HEK293 (cell line): ENCODE measurements around the gene C4orf54.

Experiments used
- CTCF ChIA-PET: fragments of 350-600 bp; formaldehyde crosslinking; extraction: SDS; loops from one replicate; lab custom pipeline; 2021; ENCODE audit warnings: antibody characterized with exemption; lab: Yijun Ruan, JAX
- POLR2A ChIA-PET: fragments of 300-600 bp; formaldehyde crosslinking; extraction: SDS; loops from one replicate; lab custom pipeline; 2020; ENCODE audit warnings: antibody characterized with exemption, inconsistent platforms; lab: Yijun Ruan, JAX
- H3K27ac ChIP-seq: fragments of 200-500 bp; sonication (Bioruptor generic); 2 replicates; pipeline ENCODE4 v1.5.1; 2014; ENCODE audit warnings: low read depth, low read length, control low read depth, inconsistent platforms; ENCODE audit errors: extremely low read depth
- H3K36me3 ChIP-seq, 2 experiments: fragments of 200-500 bp in 1 of 2; sonication (Bioruptor generic) in 1 of 2; 1 replicate in 1 of 2; 2 replicates in 1 of 2; pipeline ENCODE4 v1.5.1; 2014 to 2017; ENCODE audit warnings: inconsistent platforms in 2 of 2, low read length in 2 of 2; ENCODE audit not compliant: control insufficient read depth in 2 of 2, insufficient read depth in 1 of 2
- H3K4me1 ChIP-seq: fragments of 200-500 bp; sonication (Bioruptor generic); 2 replicates; pipeline ENCODE4 v1.5.1; 2014; ENCODE audit warnings: mild to moderate bottlenecking, low read length, inconsistent platforms; ENCODE audit not compliant: control insufficient read depth, insufficient read depth
- H3K4me3 ChIP-seq: 2 replicates; pipeline ENCODE4 v1.5.1; 2011; ENCODE audit warnings: low read depth, mild to moderate bottlenecking, control low read depth, low read length, moderate library complexity
- H3K9me3 ChIP-seq: fragments of 200-500 bp; sonication (Bioruptor generic); 2 replicates; pipeline ENCODE4 v1.5.1; 2014; ENCODE audit warnings: low read depth, low read length, inconsistent platforms; ENCODE audit not compliant: control insufficient read depth, insufficient read depth
- MYNN ChIP-seq: fragments of 450-650 bp; formaldehyde crosslinking; IDR thresholded peaks from 2 replicates; pipeline ENCODE4 v1.5.1; 2016; ENCODE audit warnings: missing biosample characterization, missing genetic modification characterization, borderline replicate concordance
- PBX3 ChIP-seq: sonication (generic); formaldehyde crosslinking; IDR thresholded peaks from 2 replicates; pipeline ENCODE4 v1.8.1; 2022; ENCODE audit warnings: mild to moderate bottlenecking, moderate library complexity, missing genetic modification reagents
- PRDM1 ChIP-seq: fragments of 450-650 bp; formaldehyde crosslinking; IDR thresholded peaks from 2 replicates; pipeline ENCODE4; 2016; ENCODE audit warnings: missing biosample characterization, missing genetic modification characterization
- REST ChIP-seq: fragments of 450-650 bp; formaldehyde crosslinking; IDR thresholded peaks from 2 replicates; pipeline ENCODE4 v1.5.1; 2016; ENCODE audit warnings: missing biosample characterization, missing genetic modification characterization
- ZBTB21 ChIP-seq: fragments of 450-650 bp; formaldehyde crosslinking; IDR thresholded peaks from 2 replicates; pipeline ENCODE4 v1.5.1; 2017; ENCODE audit warnings: missing biosample characterization, missing genetic modification characterization
- ZBTB48 ChIP-seq: fragments of 450-650 bp; formaldehyde crosslinking; IDR thresholded peaks from 2 replicates; pipeline ENCODE4 v1.5.1; 2016; ENCODE audit warnings: missing biosample characterization, missing genetic modification characterization
- ZIC2 ChIP-seq: fragments of 450-650 bp; formaldehyde crosslinking; IDR thresholded peaks from 2 replicates; pipeline ENCODE4 v1.5.1; 2016; ENCODE audit warnings: missing biosample characterization, missing genetic modification characterization
- ZNF121 ChIP-seq: fragments of 450-650 bp; formaldehyde crosslinking; IDR thresholded peaks from 2 replicates; pipeline ENCODE4 v1.5.1; 2016; ENCODE audit warnings: missing biosample characterization, missing genetic modification characterization
- ZNF239 ChIP-seq: fragments of 450-650 bp; formaldehyde crosslinking; IDR thresholded peaks from 2 replicates; pipeline ENCODE4 v1.5.1; 2016; ENCODE audit warnings: missing biosample characterization, missing genetic modification characterization
- ZNF324 ChIP-seq: fragments of 450-650 bp; formaldehyde crosslinking; IDR thresholded peaks from 2 replicates; pipeline ENCODE4 v1.5.1; 2016; ENCODE audit warnings: missing biosample characterization, missing genetic modification characterization
- ZNF366 ChIP-seq: fragments of 450-650 bp; formaldehyde crosslinking; conservative IDR thresholded peaks from 2 replicates; pipeline ENCODE4 v1.5.1; 2016; ENCODE audit warnings: missing biosample characterization, missing genetic modification characterization
- ZNF510 ChIP-seq: fragments of 450-650 bp; formaldehyde crosslinking; IDR thresholded peaks from 2 replicates; pipeline ENCODE4 v1.5.1; 2018; ENCODE audit warnings: mild to moderate bottlenecking, missing genetic modification characterization, missing biosample characterization; ENCODE audit not compliant: insufficient replicate concordance
- ZNF629 ChIP-seq: fragments of 450-650 bp; formaldehyde crosslinking; IDR thresholded peaks from 2 replicates; pipeline ENCODE4 v1.5.1; 2017; ENCODE audit warnings: missing biosample characterization, missing genetic modification characterization
- ZNF658 ChIP-seq: fragments of 450-650 bp; formaldehyde crosslinking; IDR thresholded peaks from 2 replicates; pipeline ENCODE4; 2016; ENCODE audit warnings: missing biosample characterization, missing genetic modification characterization
- ZNF791 ChIP-seq: fragments of 450-650 bp; formaldehyde crosslinking; IDR thresholded peaks from 2 replicates; pipeline ENCODE4 v1.5.1; 2016; ENCODE audit warnings: missing biosample characterization, missing genetic modification characterization
- ZNF837 ChIP-seq: fragments of 450-650 bp; formaldehyde crosslinking; IDR thresholded peaks from 2 replicates; pipeline ENCODE4 v1.5.1; 2016; ENCODE audit warnings: missing biosample characterization, missing genetic modification characterization
- ZXDB ChIP-seq: fragments of 450-650 bp; formaldehyde crosslinking; IDR thresholded peaks from 2 replicates; pipeline ENCODE4 v1.5.1; 2016; ENCODE audit warnings: missing biosample characterization, missing genetic modification characterization
- TF ChIP-seq, protein P1 (sequence below): fragments of 450-650 bp; formaldehyde crosslinking; conservative IDR thresholded peaks from 2 replicates; pipeline ENCODE4 v1.5.1; 2016; ENCODE audit warnings: low read depth, missing biosample characterization, missing genetic modification characterization
- TF ChIP-seq, protein P2 (sequence below): fragments of 450-650 bp; formaldehyde crosslinking; IDR thresholded peaks from 2 replicates; pipeline ENCODE4 v1.5.1; 2017; ENCODE audit warnings: missing biosample characterization, missing genetic modification characterization

C4orf54 gene

GRCh38 chr4:99696801-99697200 lies 39.2 kb upstream of the C4orf54 start:
- POLR2A ChIA-PET, result no interaction called here

More at GRCh38 chr4:99696801-99697200, 39.2 kb upstream of the C4orf54 start:
- Histone ChIP-seq H3K36me3 (no peaks in the 10 kb centered on the region), H3K4me3 (no peak overlapping the region), H3K27ac (no peak overlapping the region), H3K4me1 (no peaks in the 10 kb centered on the region), H3K9me3 (no peaks in the 10 kb centered on the region)
- CTCF ChIA-PET, result no interaction called here
- TF ChIP-seq ZNF629 (no peak), ZNF366 (no peak), ZNF239 (tag by site-specific recombination) (no peak), ZNF837 (no peak), ZNF121 (tag by site-specific recombination) (no peak), ZIC2 (no peak), ZNF791 (tag by site-specific recombination) (no peak), ZBTB48 (tag by site-specific recombination) (no peak), PRDM1 (no peak), ZXDB (tag by site-specific recombination) (no peak), ZNF510 (no peak), ZNF658 (no peak), MYNN (tag by site-specific recombination) (no peak), ZNF324 (tag by site-specific recombination) (no peak), PBX3 (CRISPR knock-in tag) (no peak), REST (tag by site-specific recombination) (no peak), ZBTB21 (tag by site-specific recombination) (no peak)
- TF ChIP-seq, protein P1, sequence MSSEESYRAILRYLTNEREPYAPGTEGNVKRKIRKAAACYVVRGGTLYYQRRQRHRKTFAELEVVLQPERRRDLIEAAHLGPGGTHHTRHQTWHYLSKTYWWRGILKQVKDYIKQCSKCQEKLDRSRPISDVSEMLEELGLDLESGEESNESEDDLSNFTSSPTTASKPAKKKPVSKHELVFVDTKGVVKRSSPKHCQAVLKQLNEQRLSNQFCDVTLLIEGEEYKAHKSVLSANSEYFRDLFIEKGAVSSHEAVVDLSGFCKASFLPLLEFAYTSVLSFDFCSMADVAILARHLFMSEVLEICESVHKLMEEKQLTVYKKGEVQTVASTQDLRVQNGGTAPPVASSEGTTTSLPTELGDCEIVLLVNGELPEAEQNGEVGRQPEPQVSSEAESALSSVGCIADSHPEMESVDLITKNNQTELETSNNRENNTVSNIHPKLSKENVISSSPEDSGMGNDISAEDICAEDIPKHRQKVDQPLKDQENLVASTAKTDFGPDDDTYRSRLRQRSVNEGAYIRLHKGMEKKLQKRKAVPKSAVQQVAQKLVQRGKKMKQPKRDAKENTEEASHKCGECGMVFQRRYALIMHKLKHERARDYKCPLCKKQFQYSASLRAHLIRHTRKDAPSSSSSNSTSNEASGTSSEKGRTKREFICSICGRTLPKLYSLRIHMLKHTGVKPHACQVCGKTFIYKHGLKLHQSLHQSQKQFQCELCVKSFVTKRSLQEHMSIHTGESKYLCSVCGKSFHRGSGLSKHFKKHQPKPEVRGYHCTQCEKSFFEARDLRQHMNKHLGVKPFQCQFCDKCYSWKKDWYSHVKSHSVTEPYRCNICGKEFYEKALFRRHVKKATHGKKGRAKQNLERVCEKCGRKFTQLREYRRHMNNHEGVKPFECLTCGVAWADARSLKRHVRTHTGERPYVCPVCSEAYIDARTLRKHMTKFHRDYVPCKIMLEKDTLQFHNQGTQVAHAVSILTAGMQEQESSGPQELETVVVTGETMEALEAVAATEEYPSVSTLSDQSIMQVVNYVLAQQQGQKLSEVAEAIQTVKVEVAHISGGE (tag by site-specific recombination), result no peak
- TF ChIP-seq, protein P2, sequence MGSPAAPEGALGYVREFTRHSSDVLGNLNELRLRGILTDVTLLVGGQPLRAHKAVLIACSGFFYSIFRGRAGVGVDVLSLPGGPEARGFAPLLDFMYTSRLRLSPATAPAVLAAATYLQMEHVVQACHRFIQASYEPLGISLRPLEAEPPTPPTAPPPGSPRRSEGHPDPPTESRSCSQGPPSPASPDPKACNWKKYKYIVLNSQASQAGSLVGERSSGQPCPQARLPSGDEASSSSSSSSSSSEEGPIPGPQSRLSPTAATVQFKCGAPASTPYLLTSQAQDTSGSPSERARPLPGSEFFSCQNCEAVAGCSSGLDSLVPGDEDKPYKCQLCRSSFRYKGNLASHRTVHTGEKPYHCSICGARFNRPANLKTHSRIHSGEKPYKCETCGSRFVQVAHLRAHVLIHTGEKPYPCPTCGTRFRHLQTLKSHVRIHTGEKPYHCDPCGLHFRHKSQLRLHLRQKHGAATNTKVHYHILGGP (tag by site-specific recombination), result no peak
